Esophagus (tissue), 2 donors: Measurements from ENCODE around the gene SLC6A13. TPM values are rescaled to one million over a fixed set of nuclear protein-coding genes. Genes with fewer than 3 reads are reported as not detected.

Experiments
- H3K27ac ChIP-seq, 2 donors: one replicate each; pipeline ENCODE4 v1.5.1; 2013; ENCODE audit warnings: low read depth in 2 of 2, mild to moderate bottlenecking in 2 of 2, inconsistent platforms in 1 of 2, low read length in 1 of 2, moderate library complexity in 1 of 2
- H3K27me3 ChIP-seq, 2 donors: one replicate each; pipeline ENCODE4 v1.6.1; 2013; ENCODE audit warnings: low read length in 2 of 2, control low read depth in 1 of 2, mild to moderate bottlenecking in 1 of 2; ENCODE audit not compliant: insufficient read depth in 2 of 2, control insufficient read depth in 1 of 2
- H3K36me3 ChIP-seq, 2 donors: one replicate each; pipeline ENCODE4 v1.6.1; 2013; ENCODE audit warnings: low read length in 1 of 2; ENCODE audit not compliant: control insufficient read depth in 2 of 2, insufficient read depth in 2 of 2
- H3K4me1 ChIP-seq, 2 donors: one replicate each; pipeline ENCODE4 v1.6.1; 2013; ENCODE audit warnings: low read length in 1 of 2; ENCODE audit not compliant: control insufficient read depth in 2 of 2, insufficient read depth in 2 of 2
- H3K4me3 ChIP-seq, 2 donors: one replicate each; pipeline ENCODE4 v1.5.1; 2013; ENCODE audit warnings: low read length in 2 of 2, mild to moderate bottlenecking in 2 of 2, low read depth in 1 of 2, moderate library complexity in 1 of 2
- H3K9me3 ChIP-seq, 2 donors: one replicate each; pipeline ENCODE4 v1.6.1; 2013; ENCODE audit warnings: mild to moderate bottlenecking in 2 of 2, low read depth in 1 of 2, low read length in 1 of 2, moderate library complexity in 1 of 2; ENCODE audit not compliant: control insufficient read depth in 2 of 2, insufficient read depth in 1 of 2
- WGBS, 2 donors: extraction: QIAGEN DNeasy Blood & Tissue Kit; methylation state at CpG; one replicate each; pipeline ENCODE4 v1.1.7; 2013; 5-methylcytosine and 5-hydroxymethylcytosine counted together
- polyA plus RNA-seq, 2 donors: library from polyadenylated mRNA; stranded (reverse); fragments of 200-250 nt; gene quantifications; one replicate each; pipeline ENCODE4 v1.2.3, GENCODE V29; 2013
- donor health status: healthy with polysubstance abuse.
- donor health status: Bipolar disorder and iron deficiency.

SLC6A13 gene
- polyA plus RNA-seq, 2 donors = 0.10 TPM; not detected in 1

- Histone ChIP-seq H3K27ac (no peak overlapping the region), H3K9me3 (no peaks in the 10 kb centered on the region), H3K36me3 (peaks cover 8 to 11% of the 10 kb centered on the region in 2 donors), H3K27me3 (no peaks in the 10 kb centered on the region), H3K4me1 (no peaks in the 10 kb centered on the region), H3K4me3 (no peak overlapping the region)
- WGBS, 2 donors = 90 to 91% methylated on average over 1 of the region's 1 CpG
Measured at GRCh38 chr12:292186-292585, 29.6 kb upstream of the SLC6A13 start.

- H3K4me1 ChIP-seq = no peaks in the 10 kb centered on the region
- 73 to 76% methylated on average over 1 of the region's 1 CpG for WGBS, 2 donors
- H3K36me3 ChIP-seq = peaks cover 8 to 14% of the 10 kb centered on the region in 2 donors
- H3K27ac ChIP-seq = no peak overlapping the region
- no peak overlapping the region for H3K4me3 ChIP-seq
- no peaks in the 10 kb centered on the region for H3K27me3 ChIP-seq
- H3K9me3 ChIP-seq = no peaks in the 10 kb centered on the region
Measured at GRCh38 chr12:291153-291723, 28.6 kb upstream of the SLC6A13 start.

GRCh38 chr12:288687-289086 is 26.1 kb upstream of the SLC6A13 start:
- Histone ChIP-seq H3K4me3 (no peak overlapping the region), H3K27ac (no peak overlapping the region), H3K4me1 (no peaks in the 10 kb centered on the region), H3K9me3 (no peaks in the 10 kb centered on the region), H3K36me3 (peaks cover 9 to 20% of the 10 kb centered on the region in 2 donors), H3K27me3 (no peaks in the 10 kb centered on the region)
- 67 to 70% methylated on average over 5 of the region's 5 CpGs for WGBS, 2 donors

GRCh38 chr12:286531-287300 is 24.1 kb upstream of the SLC6A13 start:
- whole genome bisulfite sequencing, 2 donors = 84 to 88% methylated on average over 5 of the region's 5 CpGs

GRCh38 chr12:278046-278445 is 15.4 kb upstream of the SLC6A13 start:
- Histone ChIP-seq H3K4me1 (no peaks in the 10 kb centered on the region), H3K9me3 (no peaks in the 10 kb centered on the region), H3K36me3 (peaks cover 0 to 4% of the 10 kb centered on the region in 2 donors), H3K27me3 (no peaks in the 10 kb centered on the region), H3K4me3 (no peak overlapping the region), H3K27ac (no peak overlapping the region)
- 94 to 98% methylated on average over 5 of the region's 5 CpGs for WGBS, 2 donors

More at GRCh38 chr12:286531-287300, 24.1 kb upstream of the SLC6A13 start:
- H3K4me1 ChIP-seq = no peaks in the 10 kb centered on the region
- H3K36me3 ChIP-seq = peaks cover 4 to 17% of the 10 kb centered on the region in 2 donors
- H3K27me3 ChIP-seq = no peaks in the 10 kb centered on the region
- H3K27ac ChIP-seq = no peak overlapping the region
- no peak overlapping the region for H3K4me3 ChIP-seq
- H3K9me3 ChIP-seq = no peaks in the 10 kb centered on the region

GRCh38 chr12:275812-276211 is 13.2 kb upstream of the SLC6A13 start:
- H3K27me3 ChIP-seq = no peaks in the 10 kb centered on the region
- peaks cover 0 to 4% of the 10 kb centered on the region in 2 donors for H3K36me3 ChIP-seq
- H3K4me1 ChIP-seq = no peaks in the 10 kb centered on the region
- no peak overlapping the region for H3K4me3 ChIP-seq
- H3K27ac ChIP-seq = no peak overlapping the region
- no peaks in the 10 kb centered on the region for H3K9me3 ChIP-seq
- 72 to 78% methylated on average over 6 of the region's 6 CpGs for WGBS, 2 donors

- WGBS, 2 donors = 27 to 38% methylated on average over 3 of the region's 3 CpGs
- H3K4me3 ChIP-seq = no peak overlapping the region
Measured at GRCh38 chr12:273382-273781, 10.7 kb upstream of the SLC6A13 start.

GRCh38 chr12:272942-273341 is 10.3 kb upstream of the SLC6A13 start:
- no peak overlapping the region for H3K27ac ChIP-seq
- H3K27me3 ChIP-seq = no peaks in the 10 kb centered on the region
- WGBS, 2 donors = 87 to 90% methylated on average over 6 of the region's 6 CpGs
- no peaks in the 10 kb centered on the region for H3K4me1 ChIP-seq
- H3K4me3 ChIP-seq = no peak overlapping the region
- H3K9me3 ChIP-seq = no peaks in the 10 kb centered on the region
- H3K36me3 ChIP-seq = no peaks in the 10 kb centered on the region

More at GRCh38 chr12:273382-273781, 10.7 kb upstream of the SLC6A13 start:
- H3K36me3 ChIP-seq = no peaks in the 10 kb centered on the region
- no peaks in the 10 kb centered on the region for H3K4me1 ChIP-seq
- no peaks in the 10 kb centered on the region for H3K27me3 ChIP-seq
- H3K27ac ChIP-seq = no peak overlapping the region
- H3K9me3 ChIP-seq = no peaks in the 10 kb centered on the region

GRCh38 chr12:271161-271560 is 8.5 kb upstream of the SLC6A13 start:
- Histone ChIP-seq H3K27me3 (no peaks in the 10 kb centered on the region), H3K4me3 (no peak overlapping the region), H3K36me3 (no peaks in the 10 kb centered on the region), H3K4me1 (no peaks in the 10 kb centered on the region), H3K27ac (no peak overlapping the region), H3K9me3 (no peaks in the 10 kb centered on the region)
- WGBS, 2 donors = 41 to 46% methylated on average over 4 of the region's 4 CpGs

- Histone ChIP-seq H3K27ac (no peak overlapping the region), H3K4me3 (no peak overlapping the region), H3K9me3 (no peaks in the 10 kb centered on the region), H3K36me3 (no peaks in the 10 kb centered on the region), H3K4me1 (no peaks in the 10 kb centered on the region), H3K27me3 (no peaks in the 10 kb centered on the region)
- 44 to 50% methylated on average over 3 of the region's 3 CpGs for WGBS, 2 donors
Measured at GRCh38 chr12:269191-269590, 6.6 kb upstream of the SLC6A13 start.
